PC-3 (cell line): ENCODE data around the gene NPAS2. TPM values are rescaled to one million over a fixed set of nuclear protein-coding genes. Genes with fewer than 3 reads are reported as not detected.

Experiments used
- ATAC-seq: fragments of 200-7000 bp; cut with Tn5 transposase; 2 replicates; pipeline ENCODE4 v1.9.1; 2020; ENCODE audit warnings: mild to moderate bottlenecking, moderate library complexity
- BruUV-seq: library from RNA; stranded (reverse); fragments of 400-500 nt; replicated peaks from 2 replicates; lab custom pipeline; 2021; lab: Mats Ljungman, UMichigan
- CTCF ChIA-PET: fragments of 300-600 bp; sonication (Branson Sonifier 250); formaldehyde crosslinking; loops from one replicate; lab custom pipeline; 2022; ENCODE audit warnings: antibody characterized with exemption; lab: Charles Lee
- POLR2A ChIA-PET: fragments of 300-600 bp; sonication (Branson Sonifier 250); formaldehyde crosslinking; loops from one replicate; lab custom pipeline; 2022; ENCODE audit warnings: antibody characterized with exemption; ENCODE audit not compliant: unreplicated experiment; lab: Charles Lee
- DNase-seq: peaks from one replicate; pipeline ENCODE4 v3.0.0-alpha.2; 2015
- H2AFZ ChIP-seq: fragments of 300-600 bp; sonication (generic); 2 replicates; pipeline ENCODE4 v1.6.0; 2016; ENCODE audit warnings: antibody characterized with exemption, low read length
- H3F3A ChIP-seq: fragments of 300-600 bp; sonication (generic); one replicate; pipeline ENCODE4 v1.6.0; 2017; ENCODE audit warnings: antibody characterized with exemption, low read length, control low read depth, mild to moderate bottlenecking; ENCODE audit not compliant: unreplicated experiment
- H3K27ac ChIP-seq: fragments of 300-600 bp; sonication (generic); 2 replicates; pipeline ENCODE4 v1.5.1; 2016; ENCODE audit warnings: mild to moderate bottlenecking, low read length
- H3K27me3 ChIP-seq: fragments of 300-600 bp; sonication (generic); 2 replicates; pipeline ENCODE4 v1.6.1; 2016; ENCODE audit warnings: low read length, mixed read lengths
- H3K36me3 ChIP-seq: fragments of 300-600 bp; sonication (generic); 2 replicates; pipeline ENCODE4 v1.6.1; 2016; ENCODE audit warnings: low read depth, mixed run types, low read length, mixed read lengths
- H3K4me1 ChIP-seq: fragments of 300-600 bp; sonication (generic); 2 replicates; pipeline ENCODE4 v1.5.1; 2016; ENCODE audit warnings: low read length; ENCODE audit not compliant: insufficient read depth
- H3K4me2 ChIP-seq: fragments of 300-600 bp; sonication (generic); 2 replicates; pipeline ENCODE4 v1.6.0; 2016; ENCODE audit warnings: low read length
- H3K4me3 ChIP-seq: fragments of 300-600 bp; sonication (generic); 2 replicates; pipeline ENCODE4 v1.5.1; 2016; ENCODE audit warnings: mild to moderate bottlenecking, low read length, mixed read lengths
- H3K79me2 ChIP-seq: fragments of 300-600 bp; sonication (generic); 2 replicates; pipeline ENCODE4 v1.6.1; 2017; ENCODE audit warnings: low read length, mixed read lengths
- H3K9ac ChIP-seq: fragments of 300-600 bp; sonication (generic); 2 replicates; pipeline ENCODE4 v1.6.0; 2016; ENCODE audit warnings: mild to moderate bottlenecking, low read length
- H3K9me2 ChIP-seq: fragments of 300-600 bp; sonication (generic); replicated peaks from 2 replicates; pipeline ENCODE4 v1.6.1; 2016; ENCODE audit warnings: mixed run types, low read length, mixed read lengths
- H3K9me3 ChIP-seq: fragments of 300-600 bp; sonication (generic); 2 replicates; pipeline ENCODE4 v1.6.1; 2016; ENCODE audit warnings: low read length, mixed read lengths
- H4K20me1 ChIP-seq: fragments of 300-600 bp; sonication (generic); 2 replicates; pipeline ENCODE4 v1.6.1; 2016; ENCODE audit warnings: low read length, mixed read lengths
- CTCF ChIP-seq: fragments of 300-600 bp; sonication (generic); conservative IDR thresholded peaks from 2 replicates; pipeline ENCODE4 v1.5.1; 2017; ENCODE audit warnings: antibody characterized with exemption, low read depth, mild to moderate bottlenecking, low read length
- EZH2 ChIP-seq: fragments of 300-600 bp; sonication (generic); IDR thresholded peaks from one replicate; pipeline ENCODE4 v1.6.1; 2017; ENCODE audit warnings: antibody characterized with exemption, mild to moderate bottlenecking, low read length; ENCODE audit not compliant: unreplicated experiment
- EZH2phosphoT487 ChIP-seq: fragments of 300-600 bp; sonication (generic); IDR thresholded peaks from 2 replicates; pipeline ENCODE4 v1.6.1; 2018; ENCODE audit warnings: mild to moderate bottlenecking, antibody characterized with exemption, low read length, borderline replicate concordance
- intact Hi-C: fragments of 100-400 bp; cut with micrococcal nuclease; formaldehyde crosslinking; loops from 2 replicates; pipeline ENCODE4 v1.9.0; 2023
- total RNA-seq: library from RNA; depleted of rRNA; stranded (reverse); fragments of >200 nt; gene quantifications from 2 replicates; pipeline ENCODE4 v1.2.3, GENCODE V29; 2014

Gene NPAS2
- total RNA-seq, 1 experiment from 2014 or later = 55.4 TPM

GRCh38 chr2:100962366-100963025 lies 142.6 kb downstream of the NPAS2 start:
- TF ChIP-seq EZH2phosphoT487 = no peak
- no peak for TF ChIP-seq EZH2
- TF ChIP-seq CTCF = no peak
- no peaks in the 10 kb centered on the region for H3F3A ChIP-seq
- H3K36me3 ChIP-seq = peaks cover 15% of the 10 kb centered on the region
- no peaks in the 10 kb centered on the region for H3K79me2 ChIP-seq
- ChIA-PET CTCF (no interaction called here), POLR2A (no interaction called here)
- no peak overlapping the region for H3K4me2 ChIP-seq
- no peak overlapping the region for H3K9ac ChIP-seq
- peaks cover 24% of the 10 kb centered on the region for H3K4me1 ChIP-seq
- no peak overlapping the region for H2AFZ ChIP-seq
- H3K4me3 ChIP-seq = no peak overlapping the region
- intact Hi-C loops = no loop called here
- no peaks in the 10 kb centered on the region for H3K9me3 ChIP-seq
- DNase-seq = no peak
- ATAC-seq = no peak
- H4K20me1 ChIP-seq = no peaks in the 10 kb centered on the region
- no peaks in the 10 kb centered on the region for H3K9me2 ChIP-seq
- BruUV-seq = no TSS peak
- H3K27ac ChIP-seq = no peak overlapping the region
- no peaks in the 10 kb centered on the region for H3K27me3 ChIP-seq

GRCh38 chr2:100963026-100963375 lies 143.1 kb downstream of the NPAS2 start:
- ChIA-PET CTCF (no interaction called here), POLR2A (no interaction called here)
- Histone ChIP-seq H3K9me2 (no peaks in the 10 kb centered on the region), H3K79me2 (no peaks in the 10 kb centered on the region), H3K4me2 (no peak overlapping the region), H3K36me3 (peaks cover 20% of the 10 kb centered on the region), H3K27ac (no peak overlapping the region), H3K9me3 (no peaks in the 10 kb centered on the region), H3K9ac (no peak overlapping the region), H2AFZ (no peak overlapping the region), H4K20me1 (no peaks in the 10 kb centered on the region), H3K4me1 (peaks cover 19% of the 10 kb centered on the region), H3K27me3 (no peaks in the 10 kb centered on the region), H3K4me3 (no peak overlapping the region), H3F3A (no peaks in the 10 kb centered on the region)
- DNase-seq (no peak), ATAC-seq (no peak)
- intact Hi-C loops = no loop called here
- TF ChIP-seq CTCF (no peak), EZH2phosphoT487 (no peak), EZH2 (no peak)
- no TSS peak for BruUV-seq

- Histone ChIP-seq H3K27ac (no peak overlapping the region), H4K20me1 (no peaks in the 10 kb centered on the region), H3K9me2 (no peaks in the 10 kb centered on the region), H3K4me3 (no peak overlapping the region), H3K9ac (no peak overlapping the region), H2AFZ (no peak overlapping the region), H3K9me3 (no peaks in the 10 kb centered on the region), H3K79me2 (no peaks in the 10 kb centered on the region), H3K36me3 (peaks cover 30% of the 10 kb centered on the region; the same call in 1 of the 2 replicates), H3K4me2 (no peak overlapping the region), H3K4me1 (peaks cover 7% of the 10 kb centered on the region), H3K27me3 (no peaks in the 10 kb centered on the region), H3F3A (no peaks in the 10 kb centered on the region)
- TF ChIP-seq EZH2phosphoT487 (no peak), EZH2 (no peak), CTCF (no peak)
- no TSS peak for BruUV-seq
- no peak for DNase-seq
- POLR2A ChIA-PET = no interaction called here
- no peak for ATAC-seq
- CTCF ChIA-PET = no interaction called here
- intact Hi-C loops = no loop called here
Observed at GRCh38 chr2:100964222-100964621, 144.3 kb downstream of the NPAS2 start.
